K562 (cell line): ENCODE data around the gene TOMM6. TPM values are rescaled to one million over a fixed set of nuclear protein-coding genes. Genes with fewer than 3 reads are reported as not detected.

Source experiments
- BHLHE40 ChIP-seq: IDR thresholded peaks from 2 replicates; pipeline ENCODE4 v1.6.1; 2011; ENCODE audit warnings: low read length, improper control_type of control experiment
- DPF2 ChIP-seq: fragments of 450-650 bp; IDR thresholded peaks from 2 replicates; pipeline ENCODE4 v1.6.1; 2016
- FIP1L1 ChIP-seq: fragments of 200-400 bp; formaldehyde crosslinking; IDR thresholded peaks from 2 replicates; pipeline ENCODE4 v1.6.1; 2018; ENCODE audit warnings: mild to moderate bottlenecking, low read depth, low read length; ENCODE audit not compliant: poor library complexity, severe bottlenecking
- HDGF ChIP-seq: fragments of 450-650 bp; IDR thresholded peaks from 2 replicates; pipeline ENCODE4 v1.6.1; 2016
- KAT8 ChIP-seq: fragments of 450-650 bp; IDR thresholded peaks from 2 replicates; pipeline ENCODE4 v1.6.1; 2016; ENCODE audit warnings: low read depth, mild to moderate bottlenecking
- NR0B1 ChIP-seq: fragments of 450-650 bp; IDR thresholded peaks from one replicate; pipeline ENCODE4 v1.6.1; 2018; ENCODE audit warnings: mild to moderate bottlenecking, moderate library complexity; ENCODE audit not compliant: partially characterized antibody
- NR2C2 ChIP-seq, 2 experiments: fragments of 200-800 bp in 1 of 2; sonication (Bioruptor generic) in 1 of 2; sonication (generic) in 1 of 2; formaldehyde crosslinking in 1 of 2; IDR thresholded peaks; 2 replicates each; pipeline versions ENCODE4 v1.6.1 to v1.8.0; 2016 to 2022; ENCODE audit warnings: mild to moderate bottlenecking in 1 of 2, missing compliant biosample characterization in 1 of 2, missing genetic modification characterization in 1 of 2, missing genetic modification reagents in 1 of 2
- PHF8 ChIP-seq: fragments of 200-600 bp; sonication (generic); IDR thresholded peaks from 2 replicates; pipeline ENCODE4 v1.6.1; 2012; ENCODE audit warnings: mixed run types, mild to moderate bottlenecking, inconsistent platforms, low read length, moderate library complexity, borderline replicate concordance
- RBM15 ChIP-seq: fragments of 200-400 bp; formaldehyde crosslinking; IDR thresholded peaks from 2 replicates; pipeline ENCODE4 v1.6.1; 2018; ENCODE audit warnings: mild to moderate bottlenecking, low read length, moderate library complexity; ENCODE audit not compliant: insufficient read depth
- RUNX1 ChIP-seq: sonication (generic); IDR thresholded peaks from 2 replicates; pipeline ENCODE4 v1.6.1; 2016; ENCODE audit warnings: antibody characterized with exemption, low read depth
- TAF7 ChIP-seq: fragments of 450-650 bp; IDR thresholded peaks from 2 replicates; pipeline ENCODE4 v1.6.1; 2016; ENCODE audit warnings: missing genetic modification characterization, missing compliant biosample characterization
- TRIM24 ChIP-seq, 2 experiments: fragments of 450-650 bp; IDR thresholded peaks; 2 replicates each; pipeline ENCODE4 v1.6.1; 2016
- ZBTB17 ChIP-seq: fragments of 450-650 bp; formaldehyde crosslinking; IDR thresholded peaks from 2 replicates; pipeline ENCODE4 v1.4.0; 2020; ENCODE audit warnings: mild to moderate bottlenecking
- ZEB2 ChIP-seq: fragments of 450-650 bp; IDR thresholded peaks from 2 replicates; pipeline ENCODE4 v1.6.1; 2016
- ZKSCAN8 ChIP-seq: fragments of 200-800 bp; sonication (Bioruptor generic); IDR thresholded peaks from 2 replicates; pipeline ENCODE4 v1.6.1; 2016; ENCODE audit warnings: missing genetic modification characterization, missing compliant biosample characterization
- ZNF263 ChIP-seq: sonication (generic); formaldehyde crosslinking; IDR thresholded peaks from 2 replicates; pipeline ENCODE4 v1.8.0; 2022; ENCODE audit warnings: mild to moderate bottlenecking, missing genetic modification reagents, borderline replicate concordance
- ZNF592 ChIP-seq: fragments of 450-650 bp; IDR thresholded peaks from 2 replicates; pipeline ENCODE4 v1.6.1; 2017; ENCODE audit warnings: antibody characterized with exemption, mild to moderate bottlenecking
- polyA plus RNA-seq, 8 experiments: library from polyadenylated mRNA; depleted of rRNA in 4 of 8; stranded (reverse) in 5 of 8; unstranded in 3 of 8; fragments of >200 nt; fragmentation: Nextera tagmentation in 2 of 8; fragmentation: Illumina TruSeq in 1 of 8; extraction: Ambion mirVana in 2 of 8; extraction: Trizol in 1 of 8; gene quantifications; 2 replicates each; pipeline versions ENCODE4 v1.2.1 to v1.2.3, GENCODE V29; 2011 to 2014; ENCODE audit warnings: inconsistent platforms in 1 of 8, missing spikeins in 1 of 8
- total RNA-seq, 7 experiments: library from RNA; depleted of rRNA in 6 of 7; stranded (reverse); fragments of >200 nt in 6 of 7; fragmentation: Illumina TruSeq in 2 of 7; extraction: Trizol in 2 of 7; gene quantifications; 2 replicates each; pipeline versions ENCODE4 v1.2.1 to v1.2.3, GENCODE V29; 2011 to 2021; ENCODE audit warnings: low replicate concordance in 1 of 7
- TF ChIP-seq, protein P1 (sequence below), 2 experiments: fragments of 200-800 bp in 1 of 2; sonication (Bioruptor generic) in 1 of 2; sonication (generic) in 1 of 2; formaldehyde crosslinking in 1 of 2; IDR thresholded peaks in 1 of 2; conservative IDR thresholded peaks in 1 of 2; 2 replicates each; pipeline versions ENCODE4 v1.5.0 to v1.6.1; 2016 to 2020; ENCODE audit warnings: missing compliant biosample characterization in 1 of 2, missing genetic modification characterization in 1 of 2, missing genetic modification reagents in 1 of 2

Gene TOMM6
- total and polyA plus RNA-seq, 9 of the 15 experiments (the other 6 are each of a cell fraction or from before 2014, with no cell fraction given): 380 to 2,097 (median 1,065) TPM

DNA sequence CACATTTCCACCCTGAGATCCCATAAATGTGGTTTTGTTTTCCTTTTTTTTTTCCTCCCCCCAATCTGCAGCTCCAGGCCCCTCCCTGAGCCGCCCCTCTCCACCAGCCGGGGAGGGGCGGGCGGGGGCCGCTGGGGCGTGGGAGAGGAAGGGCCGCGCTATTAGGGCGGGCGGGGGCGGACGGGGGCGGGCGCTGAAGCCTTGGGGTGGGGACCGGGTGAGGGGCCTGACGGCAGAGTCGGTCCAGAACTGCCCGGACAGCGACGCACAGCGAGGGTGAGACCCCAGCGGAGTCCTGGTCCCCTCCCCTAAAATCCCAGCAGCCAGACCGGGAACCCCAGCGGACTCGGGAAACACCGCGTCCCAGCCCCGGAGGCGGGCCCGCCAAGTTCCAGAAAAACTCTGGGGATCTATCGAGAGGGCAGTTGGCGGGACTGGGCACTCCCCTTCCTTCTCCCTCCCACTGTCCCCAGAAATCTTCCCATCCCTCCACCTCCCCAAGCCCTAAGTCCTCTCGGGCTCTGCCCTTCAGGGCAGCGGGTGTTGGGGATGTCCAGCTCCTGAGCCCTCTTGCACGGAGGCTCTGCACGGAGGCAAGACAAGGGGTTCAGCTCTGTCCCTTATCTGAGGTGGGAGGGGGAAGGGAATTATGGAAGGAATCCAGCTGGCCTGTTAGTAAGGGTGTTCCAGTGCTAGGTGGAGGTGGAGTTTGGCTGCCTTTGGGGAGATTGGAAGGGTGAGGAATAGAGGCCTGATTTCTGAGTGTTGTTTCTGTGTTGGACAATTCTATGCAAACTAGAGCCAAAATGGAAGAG, 6.7 kb upstream of the TOMM6 start, which contains the start of gene PRICKLE4 (continued):
- TF ChIP-seq NR0B1: no peak
- 0 out of 2 replicates have a peak, but pooled peaks have one; percentile 14 for TF ChIP-seq DPF2
- TF ChIP-seq TRIM24 (IDR thresholded peaks at IDR 0.05): no peak; a peak in 1 of 4 replicates
- TF ChIP-seq BHLHE40: no peak
- TF ChIP-seq ZBTB17 (CRISPR knock-in tag): 0 out of 2 replicates have a peak, but pooled peaks have one; percentile 31
- TF ChIP-seq PHF8: peak; percentile 51; the same call in 1 of the 2 replicates
- no peak for TF ChIP-seq RUNX1
- TF ChIP-seq ZNF263: no peak
- TF ChIP-seq, protein P1, sequence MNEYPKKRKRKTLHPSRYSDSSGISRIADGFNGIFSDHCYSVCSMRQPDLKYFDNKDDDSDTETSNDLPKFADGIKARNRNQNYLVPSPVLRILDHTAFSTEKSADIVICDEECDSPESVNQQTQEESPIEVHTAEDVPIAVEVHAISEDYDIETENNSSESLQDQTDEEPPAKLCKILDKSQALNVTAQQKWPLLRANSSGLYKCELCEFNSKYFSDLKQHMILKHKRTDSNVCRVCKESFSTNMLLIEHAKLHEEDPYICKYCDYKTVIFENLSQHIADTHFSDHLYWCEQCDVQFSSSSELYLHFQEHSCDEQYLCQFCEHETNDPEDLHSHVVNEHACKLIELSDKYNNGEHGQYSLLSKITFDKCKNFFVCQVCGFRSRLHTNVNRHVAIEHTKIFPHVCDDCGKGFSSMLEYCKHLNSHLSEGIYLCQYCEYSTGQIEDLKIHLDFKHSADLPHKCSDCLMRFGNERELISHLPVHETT (CRISPR knock-in tag; conservative IDR thresholded peaks at IDR 0.05 in 1 of 2, IDR thresholded peaks at IDR 0.05 in 1 of 2): no peak
- 0 out of 2 replicates have a peak, but pooled peaks have one; percentile 11 for TF ChIP-seq ZEB2
- TF ChIP-seq HDGF: 0 out of 2 replicates have a peak, but pooled peaks have one; percentile 52
- no peak for TF ChIP-seq ZNF592
- no peak for TF ChIP-seq ZKSCAN8
- TF ChIP-seq RBM15: no peak
- no peak for TF ChIP-seq TAF7
- TF ChIP-seq NR2C2 (CRISPR knock-in tag; IDR thresholded peaks at IDR 0.05): 0 out of 2 replicates have a peak, but pooled peaks have one; percentile 18
- no peak for TF ChIP-seq NR2C2 (tag; IDR thresholded peaks at IDR 0.05)
- no peak for TF ChIP-seq KAT8
- peak; percentile 3 for TF ChIP-seq FIP1L1
